ENCODE measurements around the gene SETBP1.

The SETBP1 gene

GRCh38 chr18:44680273-44681075 is at the start of gene SETBP1:
Gene SETBP1 (plus strand): TSS chr18:44680888. CDS start chr18:44701347, 20,459 bp downstream.
- DNase-seq, result peak; percentile 52

- no peak for DNase-seq
Observed at GRCh38 chr18:44632469-44633145, 48.1 kb upstream of the SETBP1 start.

DNA sequence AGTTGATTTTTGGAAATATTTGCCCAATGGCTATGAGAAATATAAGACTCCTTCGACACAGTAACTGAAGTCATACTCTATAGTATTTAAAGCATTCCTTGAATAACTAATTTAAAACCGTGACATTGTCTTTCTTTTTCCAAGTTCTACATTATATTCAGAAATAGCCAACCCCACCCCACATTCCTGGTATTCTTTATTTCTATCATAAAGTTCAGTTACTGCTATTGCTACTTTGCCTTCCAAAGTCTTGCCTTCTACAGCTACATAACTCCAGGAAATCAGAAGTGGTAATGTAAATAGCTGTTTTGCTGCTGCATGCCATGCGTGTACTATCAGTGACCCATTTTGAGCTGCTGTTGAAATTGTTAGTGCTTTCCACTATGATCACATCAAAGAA is 45.1 kb upstream of the SETBP1 start:
- no peak for DNase-seq

- DNase-seq, result no peak
Observed at GRCh38 chr18:44636241-44636640, 44.4 kb upstream of the SETBP1 start.

- no peak for DNase-seq
Observed at GRCh38 chr18:44637210-44638033, 43.3 kb upstream of the SETBP1 start.

- no peak for DNase-seq
Observed at GRCh38 chr18:44638034-44638540, 42.6 kb upstream of the SETBP1 start.

DNA sequence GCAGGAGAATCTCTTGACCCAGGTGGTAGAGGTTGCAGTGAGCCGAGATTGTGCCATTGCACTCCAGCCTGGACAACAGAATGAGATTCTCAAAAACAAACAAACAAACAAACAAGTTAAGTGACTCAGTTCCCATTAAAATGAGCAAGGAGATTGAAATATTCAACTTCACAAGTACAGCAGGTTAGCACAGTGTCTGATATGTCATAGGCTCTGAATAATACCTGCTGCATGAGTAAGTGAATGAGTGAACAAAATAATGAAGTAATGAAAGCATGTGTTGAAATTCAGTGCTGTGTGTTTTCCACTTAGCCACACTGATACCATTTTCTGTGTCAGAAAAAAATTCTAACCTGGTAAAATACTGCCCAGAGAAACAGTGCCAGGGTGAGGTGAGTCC is 41.9 kb upstream of the SETBP1 start:
- no peak for DNase-seq

- no peak for DNase-seq
Observed at GRCh38 chr18:44643004-44643403, 37.7 kb upstream of the SETBP1 start.

DNA sequence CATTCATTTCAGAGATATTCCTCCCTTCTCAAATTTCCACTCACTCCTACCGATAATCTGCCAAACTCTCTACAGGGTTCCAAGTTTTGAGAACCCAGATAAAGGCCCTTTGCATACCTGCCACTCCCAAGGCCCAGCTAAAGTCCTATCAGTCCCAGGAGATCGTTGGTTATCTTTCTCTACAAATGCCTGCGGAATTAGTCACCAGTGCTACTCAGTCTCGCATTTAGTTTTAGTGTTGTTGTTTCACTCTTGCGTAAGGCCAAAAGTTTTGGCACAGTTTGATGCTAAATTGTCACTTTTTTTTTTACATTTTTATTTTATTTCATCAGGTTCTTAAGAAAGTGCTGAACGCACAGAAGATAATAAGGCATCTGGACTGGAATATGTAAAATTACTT is 29.2 kb upstream of the SETBP1 start:
- DNase-seq, result no peak

- no peak for DNase-seq
Observed at GRCh38 chr18:44651918-44652572, 28.6 kb upstream of the SETBP1 start.

DNA sequence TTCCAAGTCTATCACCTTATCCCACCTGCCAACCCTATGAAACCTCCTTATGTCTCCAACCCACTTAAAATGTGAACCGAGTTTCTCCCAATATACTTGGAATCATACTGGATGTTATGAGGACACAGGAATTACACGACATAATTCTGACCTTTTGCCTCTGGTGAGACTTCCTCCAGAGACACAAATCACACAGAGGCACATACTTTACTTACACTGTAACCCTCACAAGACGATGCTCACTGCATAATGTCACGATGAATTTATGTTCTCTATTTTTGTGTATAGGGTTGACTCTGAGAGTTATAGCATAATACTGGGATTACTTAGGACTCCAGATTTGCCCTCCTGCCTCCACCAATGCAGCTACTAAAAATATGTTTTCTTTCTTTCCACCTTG is 28.0 kb upstream of the SETBP1 start:
- no peak for DNase-seq

DNA sequence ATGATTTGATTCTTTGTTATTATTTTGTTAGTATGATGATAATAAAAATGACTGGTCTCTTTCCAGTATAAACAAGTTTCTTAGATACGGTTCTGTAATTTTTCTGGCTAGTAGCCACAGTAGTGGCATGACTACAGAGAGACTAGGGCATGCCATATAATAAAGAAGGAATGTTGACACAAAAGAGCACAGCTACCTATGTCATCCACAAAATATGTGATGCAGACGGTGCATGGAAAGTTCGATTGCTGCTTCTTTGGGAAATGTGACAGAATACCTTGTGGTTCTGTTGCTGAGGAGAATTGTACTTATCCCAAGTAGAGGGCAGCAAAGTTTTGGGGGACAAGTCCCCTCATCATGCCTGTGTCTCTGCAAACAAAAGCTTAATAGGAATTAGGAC is 26.1 kb upstream of the SETBP1 start:
- no peak for DNase-seq

DNA sequence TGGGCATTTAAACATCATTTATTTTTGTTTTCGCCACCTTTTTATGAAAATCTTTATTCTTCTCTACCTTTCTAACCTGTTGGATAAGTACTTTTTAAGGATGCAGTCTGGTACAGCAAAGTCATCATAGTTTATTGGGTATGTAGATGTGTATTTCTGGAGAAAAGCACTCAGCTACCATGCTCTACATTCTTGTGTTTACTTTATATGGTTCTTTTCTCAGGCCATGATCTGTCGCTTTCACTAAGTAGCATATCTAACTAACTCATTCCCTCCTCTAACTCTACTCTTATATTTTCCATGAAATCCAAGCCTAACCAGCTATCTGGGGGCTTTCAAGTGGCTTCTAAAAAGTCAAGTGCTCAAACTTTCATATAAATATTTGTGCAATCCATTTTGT is 25.3 kb upstream of the SETBP1 start:
- DNase-seq, result no peak

DNA sequence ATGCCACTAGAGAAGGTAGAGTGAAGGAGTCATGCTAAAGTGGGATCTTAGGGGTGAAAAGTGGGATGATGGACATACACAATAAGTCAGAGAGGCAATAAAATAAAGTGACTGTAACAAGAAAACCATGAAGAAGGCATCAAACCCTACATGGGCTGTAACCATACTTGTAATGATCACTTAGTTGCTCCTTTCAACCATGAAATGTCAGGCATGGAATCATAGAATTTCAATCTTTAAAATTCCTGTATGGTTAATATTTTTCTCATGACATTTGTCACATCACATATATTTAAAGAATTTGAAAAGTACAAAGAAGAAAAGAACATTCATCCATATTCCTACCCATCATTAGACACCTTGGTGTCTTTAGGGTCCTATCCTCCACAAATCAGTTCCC is 20.9 kb upstream of the SETBP1 start:
- DNase-seq, result no peak

DNA sequence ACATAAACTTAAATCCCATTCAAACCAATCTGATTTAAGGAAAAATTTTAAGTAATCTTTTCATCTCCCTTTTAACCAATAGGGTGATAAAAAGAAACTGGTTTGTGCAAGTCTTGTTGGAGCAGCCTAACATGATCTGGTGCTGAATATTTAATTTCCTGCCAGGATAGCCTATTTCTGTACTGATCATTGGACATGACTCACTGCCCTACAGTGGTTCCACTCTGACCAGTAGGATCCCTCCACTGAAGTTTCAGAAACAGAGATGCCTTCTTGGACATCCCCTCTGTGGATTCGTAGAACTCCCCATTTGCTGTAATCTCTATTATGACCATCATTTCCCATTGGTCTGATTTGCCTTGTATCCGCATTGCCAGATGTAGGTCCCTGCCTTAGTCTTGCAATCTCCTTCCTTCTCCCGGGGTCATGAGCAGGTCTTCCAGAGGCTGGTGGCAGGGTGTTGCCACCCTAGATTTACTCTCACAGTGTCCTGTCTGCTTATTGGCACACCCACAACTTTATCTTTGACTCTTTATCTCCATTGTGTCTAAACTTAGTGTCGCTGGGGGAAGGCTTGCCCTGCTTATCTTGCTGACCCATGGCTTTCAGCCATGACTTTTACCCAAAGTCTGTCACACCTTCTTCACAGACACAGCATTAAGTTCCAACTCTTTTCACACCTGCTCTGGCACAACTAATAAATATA is 12.3 kb upstream of the SETBP1 start:
- DNase-seq, result no peak

GRCh38 chr18:44671914-44672313 is 8.8 kb upstream of the SETBP1 start:
- no peak for DNase-seq

DNA sequence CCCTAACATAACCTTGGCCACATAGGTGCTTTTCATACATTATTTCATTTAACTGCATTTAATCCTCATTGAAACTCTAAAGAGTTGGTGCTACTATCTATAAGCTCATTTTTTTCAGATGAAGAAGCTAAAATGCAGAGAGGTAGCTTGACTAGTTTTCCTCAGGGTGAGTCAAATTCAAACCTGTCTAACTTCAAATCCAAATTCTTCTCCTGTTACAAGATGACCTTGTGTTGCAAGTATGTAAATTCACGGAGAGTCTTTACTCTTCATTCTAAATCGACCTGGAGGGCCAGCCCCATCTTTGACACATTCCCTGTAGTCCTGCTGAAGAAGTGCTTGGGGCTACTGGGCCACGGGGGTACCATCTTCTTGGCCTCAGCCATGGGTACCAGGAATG is 8.2 kb upstream of the SETBP1 start:
- no peak for DNase-seq

GRCh38 chr18:44673256-44673880 is 7.3 kb upstream of the SETBP1 start:
- DNase-seq, result no peak

- DNase-seq, result no peak
Observed at GRCh38 chr18:44677933-44678332, 2.8 kb upstream of the SETBP1 start.

- no peak for DNase-seq
Observed at GRCh38 chr18:44678725-44679055, 2.0 kb upstream of the SETBP1 start.

DNA sequence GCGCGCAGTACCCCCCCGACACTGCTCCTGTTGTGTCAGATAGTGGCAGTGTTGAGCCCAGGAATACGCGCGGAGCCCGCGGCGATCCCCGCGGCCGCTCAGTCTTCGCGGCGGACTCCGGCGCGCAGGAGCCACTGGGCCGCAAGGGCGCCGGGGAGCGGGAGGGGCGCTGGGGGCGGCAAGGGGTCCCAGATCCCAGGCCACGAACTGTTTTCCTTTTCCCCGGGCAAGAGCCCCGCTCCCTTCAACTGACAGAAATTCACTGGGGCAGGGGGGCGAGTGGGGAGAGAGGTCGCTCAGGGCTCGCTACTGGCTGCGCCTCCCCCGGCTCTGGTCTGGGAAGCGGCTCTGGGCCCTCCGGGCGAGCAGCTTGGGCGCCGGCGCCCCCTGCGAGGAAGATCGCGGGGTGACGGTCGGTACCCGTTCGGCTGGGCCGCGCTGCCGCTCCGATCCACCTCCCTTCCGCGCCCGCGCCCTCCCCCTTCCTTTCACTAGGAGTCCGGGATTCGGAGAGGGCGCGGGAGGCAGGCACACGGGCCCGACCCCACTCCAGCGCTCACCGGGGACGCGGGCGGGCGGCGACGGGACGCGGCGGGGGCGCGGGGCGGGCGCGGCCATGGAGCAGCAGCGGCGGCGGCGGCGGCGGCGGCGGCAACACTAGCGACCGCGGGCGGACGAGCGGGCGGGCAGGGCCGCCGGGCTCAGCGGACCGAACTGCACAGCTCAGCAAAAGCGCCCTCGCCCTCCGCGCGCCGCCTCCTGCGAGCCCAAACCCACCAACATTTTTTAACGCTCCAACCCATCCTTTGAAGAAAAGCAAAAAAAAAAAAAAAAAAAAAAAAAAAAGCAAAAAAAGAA is 1.4 kb upstream of the SETBP1 start:
- peak; percentile 84 for DNase-seq
